Measurements from ENCODE around the gene ACTN2. TPM values are rescaled to one million over a fixed set of nuclear protein-coding genes. Genes with fewer than 3 reads are reported as not detected.

ACTN2 gene
- polyA plus RNA-seq, 3 donors, result 1.0 to 2.2 (median 1.1) TPM

DNA sequence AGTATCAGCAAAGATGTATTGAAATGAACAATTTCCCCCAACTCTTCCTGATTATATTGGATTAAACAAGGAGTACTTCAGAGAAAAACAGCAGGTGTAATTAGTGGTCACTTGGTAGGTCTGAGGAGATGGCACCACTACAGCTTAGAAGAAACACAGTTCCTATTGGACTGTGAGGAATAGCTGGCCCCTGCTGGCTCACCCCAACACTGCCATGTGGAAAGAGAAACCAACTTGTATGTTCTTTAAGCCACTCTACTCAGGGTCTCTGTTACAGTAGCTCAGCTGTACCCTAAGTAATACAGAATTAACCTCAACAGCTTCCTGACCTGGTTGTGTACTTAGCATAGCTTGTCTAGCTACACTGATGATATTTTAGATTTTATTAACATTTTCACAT, 82.3 kb downstream of the ACTN2 start:
- no peak for DNase-seq

DNA sequence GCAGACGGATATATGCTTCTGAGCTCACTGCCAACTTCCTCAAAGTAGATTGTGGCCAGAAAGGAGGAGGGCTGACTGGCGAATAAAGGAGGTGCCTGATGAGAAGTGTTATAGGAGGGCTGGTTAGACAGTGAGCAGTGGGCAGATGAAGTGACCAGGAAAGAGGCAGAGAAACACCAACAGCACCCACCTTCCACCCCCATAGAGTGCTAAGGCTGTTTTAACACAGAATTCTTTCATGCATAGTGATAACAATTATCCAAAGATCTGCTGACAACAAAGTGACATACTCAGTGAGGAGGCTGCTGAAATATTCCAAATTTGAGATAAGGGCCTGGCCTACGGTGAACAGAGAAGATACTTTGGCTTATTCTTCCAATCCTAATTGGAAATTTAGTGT, 87.6 kb downstream of the ACTN2 start:
- DNase-seq, result no peak

DNA sequence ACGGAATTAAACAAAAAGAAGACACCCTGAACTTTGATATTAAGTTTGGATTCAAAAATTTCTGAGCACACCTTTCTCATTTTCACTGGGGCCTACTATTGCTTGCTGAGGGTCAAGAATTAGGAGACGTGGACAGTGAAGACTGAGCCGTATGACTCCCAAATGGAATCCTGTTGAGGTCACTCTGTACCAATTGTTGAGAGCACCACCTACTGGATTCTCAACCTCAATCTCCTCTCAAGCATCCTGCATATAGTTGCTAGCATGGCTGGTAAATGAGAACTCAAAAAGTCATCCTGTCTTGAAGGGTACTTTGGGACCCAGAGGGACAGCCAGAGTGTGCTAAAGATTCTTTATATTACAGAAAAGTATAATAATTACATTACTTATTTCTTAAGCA, 88.6 kb downstream of the ACTN2 start:
- no peak for DNase-seq

DNA sequence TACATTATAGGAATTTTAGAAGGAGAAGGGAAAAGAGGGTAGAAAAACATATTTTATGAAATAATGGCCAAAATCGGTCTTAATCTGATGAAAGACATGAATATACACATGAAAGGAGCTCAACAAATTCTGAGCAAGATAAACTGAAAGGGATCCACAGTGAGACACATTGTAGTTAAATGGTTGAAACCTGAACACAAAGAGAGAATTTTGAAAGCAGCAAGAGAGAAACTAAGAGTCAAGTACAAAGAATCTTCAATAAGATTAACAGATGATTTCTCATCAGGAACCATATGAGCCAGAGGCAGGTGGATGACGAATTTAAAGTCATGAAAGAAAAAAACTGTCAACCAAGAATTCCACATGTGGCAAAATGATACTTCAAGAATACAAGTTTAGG, 93.0 kb downstream of the ACTN2 start:
- no peak for DNase-seq

DNA sequence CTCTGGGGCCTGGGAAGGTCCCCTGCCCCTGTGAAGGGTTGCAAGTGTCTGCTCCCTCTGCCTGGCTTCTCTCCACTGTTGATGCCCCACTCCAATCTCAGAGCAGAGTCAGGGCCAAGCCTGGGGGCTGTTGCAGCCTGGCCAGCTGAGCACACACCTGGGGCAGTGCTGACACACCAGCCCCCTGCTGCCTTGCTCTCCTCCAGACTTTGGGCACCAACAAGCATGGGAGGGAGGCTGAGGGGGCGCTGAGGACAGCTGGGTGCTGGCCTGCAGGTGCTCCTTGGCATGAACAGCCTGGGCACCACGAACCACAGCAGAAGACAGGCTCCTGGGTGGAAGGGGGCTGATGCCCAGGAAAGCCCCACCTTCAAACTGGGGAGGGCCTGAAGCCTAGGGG, 99.2 kb downstream of the ACTN2 start:
- DNase-seq, result no peak

DNA sequence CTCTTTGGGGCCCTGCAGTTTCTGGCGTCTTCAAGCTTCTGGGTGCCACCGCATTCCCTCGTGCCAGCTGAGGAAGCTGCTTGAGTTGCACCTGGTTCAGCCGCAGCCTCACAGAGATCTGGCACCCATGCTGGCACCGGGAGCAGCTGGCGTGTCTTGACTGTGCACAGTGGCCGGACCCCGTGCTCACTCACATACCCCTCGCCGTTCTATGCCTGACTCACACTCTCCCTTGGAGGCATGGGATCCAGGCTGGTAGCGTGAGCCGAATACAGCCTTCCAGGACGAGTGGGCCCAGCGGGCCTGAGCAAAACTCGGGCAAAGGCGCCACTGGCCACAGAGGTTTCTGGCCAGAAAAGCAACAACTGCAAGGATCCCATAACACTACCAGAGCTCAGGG, 100.2 kb downstream of the ACTN2 start:
- DNase-seq, result no peak

DNA sequence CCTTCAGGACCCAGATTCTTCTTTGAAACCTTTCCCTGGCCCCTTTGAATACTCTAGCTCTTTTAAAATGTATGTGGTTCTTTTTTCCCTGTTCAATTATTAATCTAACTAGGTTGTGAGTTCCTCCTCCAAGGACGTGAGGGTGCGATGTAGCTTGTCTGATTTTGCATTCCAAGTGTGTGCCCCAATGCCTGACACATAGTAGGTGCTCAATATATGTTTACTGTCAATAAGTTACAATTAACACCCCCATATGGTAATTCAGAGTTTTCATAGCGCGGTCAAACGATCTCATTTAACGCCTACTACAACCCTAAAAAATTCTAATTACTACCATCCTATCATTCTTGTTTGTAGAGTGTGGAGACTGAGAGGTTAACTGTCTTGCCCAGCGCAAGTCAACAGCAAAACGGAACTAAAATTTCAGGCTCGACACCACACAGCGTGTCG, 108.3 kb downstream of the ACTN2 start:
- DNase-seq, result no peak

DNA sequence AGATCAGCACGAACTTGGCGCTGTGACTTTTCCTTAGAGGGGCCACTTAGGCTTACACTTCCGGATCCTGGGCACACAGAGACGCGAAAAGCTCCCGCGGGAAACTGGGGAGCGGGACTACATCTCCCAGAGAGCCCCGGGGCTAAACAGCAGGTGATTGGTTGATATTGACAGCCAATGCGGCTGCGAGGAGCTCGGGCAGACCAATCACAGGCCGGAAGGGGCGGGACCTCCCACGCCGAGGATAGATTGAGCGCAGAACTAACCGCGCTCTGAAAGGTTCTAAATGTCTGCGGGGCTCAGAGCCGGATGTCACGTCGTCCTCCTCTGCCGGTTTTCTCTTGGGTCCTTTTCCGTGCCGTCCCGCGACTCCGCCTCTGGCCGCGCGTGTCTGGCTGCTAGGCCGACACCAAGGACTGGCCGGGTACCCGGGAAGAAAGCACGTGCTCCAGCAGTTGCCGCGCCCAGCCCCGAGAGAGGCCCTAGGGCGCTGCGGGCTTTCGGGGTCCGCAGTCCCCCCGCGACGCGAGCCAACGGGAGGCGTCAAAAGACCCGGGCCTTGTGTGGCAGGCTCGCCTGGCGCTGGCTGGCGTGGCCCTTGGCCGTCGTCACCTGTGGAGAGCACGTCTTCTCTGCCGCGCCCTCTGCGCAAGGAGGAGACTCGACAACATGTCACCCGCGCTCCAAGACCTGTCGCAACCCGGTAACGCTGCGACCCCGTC, 108.9 kb downstream of the ACTN2 start, which contains the start of gene MTR:
Gene MTR (plus strand): TSS at position 258 of the 722 bp plus-strand sequence. CDS start 412 bp downstream, at position 670.
- peak; percentile 97 for DNase-seq

DNA sequence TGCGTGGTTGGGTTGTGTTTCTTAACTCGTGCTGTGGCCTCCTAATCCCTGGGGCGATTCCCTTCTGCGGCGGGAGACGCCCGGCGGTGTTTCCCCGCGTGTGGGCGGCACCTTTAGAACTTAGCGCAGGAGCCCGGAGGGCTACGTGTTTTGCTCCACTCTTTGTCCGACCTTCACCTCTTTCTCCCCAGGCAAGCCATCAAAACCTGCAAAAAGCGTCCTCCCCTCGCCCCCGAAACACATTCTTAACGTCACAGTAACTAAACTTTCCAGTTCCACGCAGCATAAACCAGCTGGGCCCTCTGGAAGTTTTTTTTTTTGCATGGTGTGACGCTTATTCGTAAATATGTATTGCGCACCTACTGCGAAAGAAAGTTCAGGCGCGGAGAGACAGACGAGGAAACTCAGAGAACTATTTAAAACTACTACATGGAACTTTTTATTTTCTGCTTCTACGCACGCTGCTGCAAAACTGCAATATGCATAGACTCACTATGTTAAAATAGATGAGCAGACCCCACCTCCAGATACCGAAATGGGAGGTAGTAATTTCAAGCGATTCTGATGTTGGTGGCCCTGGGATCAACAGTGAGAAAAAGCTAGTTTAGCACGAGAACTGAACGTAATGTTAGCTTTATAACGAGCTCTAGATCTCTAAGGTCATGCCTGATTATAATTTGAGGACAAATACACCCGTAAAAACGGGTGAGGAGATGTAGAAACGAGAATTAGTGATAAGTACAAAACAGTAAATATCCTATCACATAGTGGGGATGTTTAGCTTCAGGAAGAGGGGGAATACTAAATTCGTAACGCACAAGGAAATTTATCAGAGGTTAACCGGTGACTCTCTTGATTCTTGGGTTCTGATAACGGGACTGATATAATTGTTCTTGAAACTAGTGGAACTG, 109.7 kb downstream of the ACTN2 start:
- DNase-seq, result peak; percentile 39

DNA sequence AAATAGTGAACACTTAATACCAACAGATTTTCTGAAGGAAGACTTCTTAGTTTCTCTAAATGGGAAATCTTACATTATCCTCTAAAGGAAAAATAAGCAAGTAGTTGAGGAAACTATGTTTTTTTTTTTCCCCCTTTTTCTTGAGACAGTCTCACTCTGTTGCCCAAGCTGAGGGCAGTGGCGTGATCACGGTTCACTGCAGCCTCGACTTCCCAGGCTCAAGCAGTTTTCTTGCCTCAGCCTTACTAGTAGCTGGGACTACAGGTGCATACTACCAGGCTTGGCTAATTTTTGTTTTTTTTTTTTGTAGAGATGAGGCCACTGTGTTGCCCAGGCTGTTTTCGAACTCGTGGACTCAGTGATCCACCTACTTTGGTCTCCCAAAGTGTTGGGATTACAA, 112.7 kb downstream of the ACTN2 start:
- DNase-seq, result no peak

DNA sequence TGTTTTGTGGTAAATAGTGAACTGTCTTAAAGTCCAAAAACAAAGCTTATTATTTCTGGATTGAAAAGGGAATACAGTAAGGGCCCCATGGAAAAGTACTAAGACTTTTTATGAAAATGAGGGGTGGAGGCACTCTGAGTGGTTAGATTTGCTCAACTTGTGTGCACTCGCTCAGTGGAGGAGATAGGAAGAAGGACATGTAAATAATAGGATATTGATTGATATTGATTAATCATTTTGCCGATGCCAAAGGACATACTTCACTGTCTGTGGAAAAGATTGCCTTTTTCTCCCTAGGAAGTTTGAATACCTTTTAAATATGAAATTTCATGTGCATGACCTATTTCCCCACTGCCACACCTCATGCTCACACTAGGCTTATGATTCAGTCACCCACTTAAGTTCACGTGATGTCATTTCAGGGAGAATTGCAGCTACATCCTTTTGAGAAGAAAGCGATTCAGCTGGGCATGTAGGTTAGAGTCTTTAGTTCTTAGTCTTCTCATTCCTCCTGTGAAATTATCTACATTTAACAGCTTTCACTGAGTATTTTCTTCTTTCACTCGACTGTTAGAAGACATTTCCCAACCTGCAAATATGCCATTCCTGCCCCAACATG, 113.8 kb downstream of the ACTN2 start:
- DNase-seq, result no peak

DNA sequence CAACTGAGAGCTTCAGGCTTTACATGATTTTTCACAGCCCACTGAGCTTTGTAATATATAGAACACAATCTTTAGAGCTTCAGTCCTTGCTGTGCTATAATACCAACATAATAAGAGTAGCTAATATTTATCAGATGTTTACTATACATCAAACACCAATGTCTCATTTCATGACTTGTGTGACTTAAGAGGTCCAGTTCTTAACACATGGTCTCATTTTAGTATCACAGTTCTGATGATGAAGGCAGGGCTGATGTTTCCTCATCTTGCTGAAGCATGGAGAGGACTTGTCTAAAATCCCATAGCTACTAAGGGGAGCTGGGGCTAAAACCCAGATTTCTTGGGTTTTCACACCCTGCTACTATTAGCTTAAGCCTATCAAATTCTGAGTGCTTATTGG, 114.3 kb downstream of the ACTN2 start:
- DNase-seq, result no peak

DNA sequence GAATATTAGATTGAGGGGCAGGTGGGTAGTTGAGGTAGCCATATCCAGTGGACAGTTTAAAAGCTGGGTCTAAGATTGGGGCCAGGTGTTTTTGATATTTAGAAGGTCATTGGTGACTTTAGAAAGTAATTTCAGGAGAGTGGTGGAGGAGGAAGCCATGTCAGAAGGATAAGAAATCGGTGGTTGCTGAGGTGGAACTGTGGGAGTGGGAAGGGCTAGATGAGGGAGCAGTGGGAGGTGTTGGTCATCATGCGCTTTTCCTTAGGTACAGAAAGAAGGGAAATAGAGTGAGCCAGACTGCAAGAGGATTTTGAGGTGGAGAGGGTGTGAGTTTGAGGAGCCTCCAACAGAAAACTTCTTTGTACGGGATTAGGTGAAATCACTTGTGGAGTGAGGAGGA, 116.0 kb downstream of the ACTN2 start:
- DNase-seq, result no peak

DNA sequence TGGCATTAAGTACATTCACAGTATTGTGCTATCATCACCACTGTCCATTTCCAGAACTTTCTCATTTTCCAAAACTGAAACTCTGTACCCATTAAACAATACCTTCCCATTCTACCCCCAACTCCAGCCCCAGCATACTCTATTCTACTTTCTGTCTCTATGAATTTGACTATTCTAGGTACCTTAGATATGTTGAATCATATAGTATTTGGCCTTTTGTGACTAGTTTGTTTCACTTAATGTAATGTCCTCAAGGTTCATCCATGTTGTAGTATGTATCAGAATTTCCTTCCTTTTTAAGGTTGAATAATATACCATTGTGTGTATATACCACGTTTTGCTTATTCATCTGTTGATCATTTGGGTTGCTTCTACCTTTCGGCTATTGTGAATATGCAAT, 120.3 kb downstream of the ACTN2 start:
- no peak for DNase-seq

DNA sequence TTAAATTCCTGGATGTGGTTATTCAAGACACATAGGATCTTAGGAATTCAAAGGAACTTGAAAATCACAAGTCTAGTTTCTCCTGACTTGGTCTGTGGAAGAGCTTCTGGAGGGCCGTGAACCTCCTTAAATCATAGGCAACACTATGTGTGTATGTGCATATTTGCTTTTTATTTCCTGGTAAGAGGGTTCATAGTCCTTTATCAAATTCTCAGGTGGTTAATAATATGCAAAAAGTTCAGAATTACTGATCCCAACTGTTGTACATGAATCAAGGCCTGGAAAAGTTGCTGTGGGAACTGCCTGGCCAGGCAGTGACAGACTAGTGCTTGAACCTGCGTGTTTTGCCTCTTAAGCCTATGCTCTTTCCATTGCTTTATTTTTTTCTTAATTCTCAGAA, 121.7 kb downstream of the ACTN2 start:
- no peak for DNase-seq

DNA sequence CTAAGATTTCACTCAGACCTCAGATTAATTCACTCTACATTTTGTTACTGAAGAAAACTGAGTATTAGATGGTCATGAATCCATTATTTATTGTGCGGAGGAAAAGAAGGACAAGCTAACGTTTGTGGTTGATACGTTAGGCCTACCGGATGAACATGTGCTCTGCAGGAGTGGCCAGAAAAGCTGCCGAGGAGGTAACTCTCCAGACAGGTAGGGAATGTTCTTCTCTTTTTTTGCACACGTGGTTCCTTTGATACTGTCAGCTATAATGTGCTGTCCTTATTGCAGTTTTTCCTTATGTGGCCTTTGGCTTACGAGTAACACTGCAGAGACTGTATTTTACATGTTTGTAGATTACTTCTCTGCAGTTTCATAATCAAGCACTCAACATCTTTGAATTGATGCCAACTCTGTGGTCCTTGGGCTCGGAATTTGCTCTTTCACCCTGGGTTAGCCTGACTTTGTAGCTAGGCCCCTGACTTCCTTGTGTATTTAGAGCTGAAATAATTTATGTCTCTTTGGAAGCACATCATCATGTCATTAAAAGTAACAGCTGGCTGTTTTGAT, 122.3 kb downstream of the ACTN2 start:
- DNase-seq, result no peak

DNA sequence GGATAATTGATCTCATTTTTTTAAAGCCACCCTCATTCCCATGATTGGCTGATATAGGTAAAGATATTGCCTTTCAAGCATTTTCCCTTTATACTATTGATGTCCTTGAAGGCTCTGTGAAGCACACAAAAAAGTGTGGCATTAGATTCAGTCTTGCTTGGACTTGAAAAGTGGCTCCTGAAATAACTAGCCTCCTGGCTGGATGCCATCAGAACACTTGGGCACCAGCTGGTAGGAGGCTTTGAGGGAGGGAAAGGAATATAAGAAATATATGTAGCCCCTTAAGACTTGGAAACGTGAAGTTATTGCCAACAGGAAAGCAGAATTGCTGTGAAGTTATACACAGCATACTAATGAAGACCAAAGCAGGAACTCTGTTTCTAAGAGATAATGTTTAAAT, 122.8 kb downstream of the ACTN2 start:
- DNase-seq, result no peak

DNA sequence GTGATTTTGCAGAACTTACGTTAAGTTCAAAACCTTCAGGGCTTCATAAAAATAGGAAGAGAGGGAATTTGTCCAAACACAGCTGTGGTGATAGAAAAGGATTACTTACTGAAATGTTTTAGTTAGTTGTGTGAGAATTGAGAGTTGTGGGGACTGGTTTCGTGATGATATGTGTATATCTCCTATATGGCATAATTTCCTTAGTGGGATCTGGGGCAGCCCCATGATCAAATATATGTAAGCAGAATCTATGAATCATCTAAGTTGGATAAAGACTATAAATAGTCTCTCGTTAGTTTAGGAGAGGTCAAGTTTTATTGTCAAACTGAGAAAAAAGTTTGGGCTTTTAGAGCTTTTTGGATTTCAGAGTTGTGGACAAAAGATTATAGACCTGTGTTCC, 123.7 kb downstream of the ACTN2 start:
- DNase-seq, result no peak

DNA sequence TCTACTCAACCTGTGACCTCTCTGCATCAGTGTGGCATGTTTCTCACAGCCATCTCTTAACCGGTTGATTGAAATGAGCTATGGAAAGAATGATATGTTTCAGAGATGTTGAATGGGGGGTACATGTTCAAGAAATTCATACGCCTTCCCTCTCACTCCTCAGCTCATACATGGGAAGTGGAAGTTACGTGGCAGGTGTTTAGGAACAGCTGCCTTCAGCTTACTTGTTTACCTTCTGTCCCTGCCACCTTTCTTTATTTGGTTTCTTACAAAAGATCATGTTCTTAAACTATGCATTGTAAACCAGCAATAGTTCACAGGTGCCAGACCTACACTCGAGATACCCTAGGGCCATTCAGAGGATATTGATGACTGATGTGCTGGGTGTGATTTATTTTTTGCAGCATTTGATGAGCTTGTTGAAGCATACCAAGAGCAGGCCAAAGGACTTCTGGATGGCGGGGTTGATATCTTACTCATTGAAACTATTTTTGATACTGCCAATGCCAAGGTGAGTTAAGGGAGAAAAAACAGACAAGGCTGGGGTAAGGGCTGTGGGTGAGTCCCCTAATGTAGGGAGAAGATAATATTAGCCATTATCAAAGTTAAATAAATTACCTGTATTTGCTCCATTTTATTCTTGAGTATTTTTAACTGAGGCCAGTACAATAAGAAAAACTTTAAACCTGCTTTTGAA, 126.2 kb downstream of the ACTN2 start:
- no peak for DNase-seq
